ENCODE measurements around the gene PTPRN2. TPM values are rescaled to one million over a fixed set of nuclear protein-coding genes. Genes with fewer than 3 reads are reported as not detected.
"Not testable (repeated sequence)": the region's sequence is repeated elsewhere in the genome, so short reads cannot be mapped to it uniquely, and the experiment has no call there.

PTPRN2 gene
- total and polyA plus RNA-seq, 7 donors, result 0.47 to 0.82 (median 0.51) TPM

DNA sequence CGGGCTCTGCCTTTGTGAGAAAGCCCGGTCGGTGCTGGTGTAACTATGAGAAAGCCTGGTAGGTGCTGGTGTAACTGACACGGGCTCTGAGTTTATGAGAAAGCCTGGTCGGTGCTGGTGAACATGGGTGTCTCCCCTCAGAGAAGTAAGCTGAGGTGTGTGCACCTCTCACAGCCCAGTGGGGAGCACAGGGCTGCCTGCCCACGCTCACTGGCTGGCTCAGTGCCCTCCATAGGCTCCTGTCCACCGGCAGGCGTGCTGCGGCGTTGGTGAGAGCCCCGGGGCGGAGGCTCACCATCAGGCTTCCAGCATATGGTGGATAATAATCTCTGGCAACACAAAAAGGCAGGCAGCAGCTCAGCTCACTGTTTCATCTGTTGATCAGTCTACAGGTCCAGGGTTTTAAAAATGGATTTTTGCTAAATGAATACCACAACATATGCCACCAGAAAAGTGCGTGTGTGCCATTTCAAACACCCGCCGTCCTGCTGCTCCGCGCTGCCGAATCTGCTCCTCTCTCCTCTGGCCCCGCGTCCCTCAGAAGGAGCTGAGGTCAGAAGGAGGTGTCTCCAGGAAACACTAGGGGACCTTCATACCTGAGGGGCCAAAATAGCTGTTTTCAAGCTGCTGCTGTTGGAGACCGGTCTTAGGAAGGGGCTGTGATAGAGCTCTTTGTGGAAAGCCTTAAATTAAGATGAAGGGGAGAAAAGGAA is 885.2 kb downstream of the PTPRN2 start:
- no peak for DNase-seq
- Histone ChIP-seq H3K36me3 (ENCODE audit: insufficient read depth in 1 of 2, low read depth in 1 of 2) (no peaks in the 10 kb centered on the region), H3K9me3 (no peaks in the 10 kb centered on the region), H3K27ac (no peak overlapping the region), H3K4me1 (no peaks in the 10 kb centered on the region), H3K4me3 (no peak overlapping the region), H3K27me3 (ENCODE audit: insufficient read depth in 3 of 3, low read length in 2 of 3) (peaks cover 0 to 19% (median 3%) of the 10 kb centered on the region in 3 donors)
- WGBS, 3 donors, result 70 to 82% (median 75%) methylated on average over 21 of the region's 21 CpGs
- TF ChIP-seq CTCF (IDR thresholded peaks at IDR 0.05), result no peak
- intact Hi-C loops (cut with DNase I), result no loop called here
- no peak for ATAC-seq

DNA sequence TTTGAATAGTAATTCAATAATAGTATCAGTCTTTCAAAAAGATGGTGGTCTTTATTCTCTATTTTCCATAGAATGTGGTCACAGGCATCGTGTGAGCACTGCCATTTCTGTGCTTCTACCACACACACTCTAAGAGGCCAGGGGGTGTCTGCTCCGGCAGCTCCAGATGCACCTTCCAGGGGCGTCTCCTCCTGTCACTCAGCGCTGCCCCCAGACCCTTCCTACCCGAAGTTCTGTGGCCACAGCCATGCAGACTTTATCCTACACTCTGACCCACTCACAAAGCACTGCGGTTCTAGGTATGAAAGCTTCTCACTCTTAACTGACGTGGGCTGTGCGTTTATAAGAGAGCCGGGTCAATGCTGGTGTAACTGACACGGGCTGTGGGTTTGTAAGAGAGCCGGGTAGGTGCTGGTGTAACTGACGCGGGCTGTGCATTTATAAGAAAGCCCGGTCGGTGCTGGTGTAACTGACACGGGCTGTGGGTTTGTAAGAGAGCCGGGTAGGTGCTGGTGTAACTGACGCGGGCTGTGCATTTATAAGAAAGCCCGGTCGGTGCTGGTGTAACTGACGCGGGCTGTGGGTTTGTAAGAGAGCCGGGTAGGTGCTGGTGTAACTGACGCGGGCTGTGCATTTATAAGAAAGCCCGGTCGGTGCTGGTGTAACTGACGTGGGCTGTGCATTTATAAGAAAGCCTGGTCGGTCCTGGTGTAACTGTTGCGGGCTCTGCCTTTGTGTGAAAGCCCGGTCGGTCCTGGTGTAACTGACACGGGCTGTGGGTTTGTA is 886.0 kb downstream of the PTPRN2 start:
- H3K27ac ChIP-seq; H3K36me3 ChIP-seq (ENCODE audit: insufficient read depth in 1 of 2, low read depth in 1 of 2); DNase-seq; intact Hi-C loops (cut with DNase I); H3K9me3 ChIP-seq; ATAC-seq; H3K4me3 ChIP-seq; H3K4me1 ChIP-seq: not testable (repeated sequence)
- WGBS, 3 donors, result 73 to 79% (median 76%) methylated on average over 34 of the region's 34 CpGs
- peaks cover 0 to 19% (median 3%) of the 10 kb centered on the region in 3 donors for H3K27me3 ChIP-seq (ENCODE audit: insufficient read depth in 3 of 3, low read length in 2 of 3)

- Histone ChIP-seq H3K36me3 (ENCODE audit: insufficient read depth in 1 of 2, low read depth in 1 of 2) (no peaks in the 10 kb centered on the region), H3K4me3 (no peak overlapping the region), H3K27me3 (ENCODE audit: insufficient read depth in 3 of 3, low read length in 2 of 3) (peaks cover 0 to 15% (median 3%) of the 10 kb centered on the region in 3 donors), H3K9me3 (no peaks in the 10 kb centered on the region), H3K4me1 (no peaks in the 10 kb centered on the region), H3K27ac (no peak overlapping the region)
- WGBS, 3 donors, result 78 to 79% (median 79%) methylated on average over 19 of the region's 19 CpGs
- DNase-seq (no peak), ATAC-seq (no peak)
- TF ChIP-seq CTCF (IDR thresholded peaks at IDR 0.05), result no peak
- intact Hi-C loops (cut with DNase I), result no loop called here
Measured at GRCh38 chr7:157700231-157701005, 887.2 kb downstream of the PTPRN2 start.

GRCh38 chr7:157699357-157700013 is 888.1 kb downstream of the PTPRN2 start:
- H3K36me3 ChIP-seq (ENCODE audit: insufficient read depth in 1 of 2, low read depth in 1 of 2), result no peaks in the 10 kb centered on the region
- H3K27ac ChIP-seq, result no peak overlapping the region
- H3K4me1 ChIP-seq, result no peaks in the 10 kb centered on the region
- ATAC-seq, result no peak
- WGBS, 3 donors, result 65 to 70% (median 67%) methylated on average over 14 of the region's 14 CpGs
- no peak for DNase-seq
- intact Hi-C loops (cut with DNase I), result no loop called here
- no peak overlapping the region for H3K4me3 ChIP-seq
- no peaks in the 10 kb centered on the region for H3K9me3 ChIP-seq
- TF ChIP-seq CTCF (IDR thresholded peaks at IDR 0.05), result no peak
- peaks cover 0 to 20% (median 3%) of the 10 kb centered on the region in 3 donors for H3K27me3 ChIP-seq (ENCODE audit: insufficient read depth in 3 of 3, low read length in 2 of 3)

- H3K4me3 ChIP-seq; DNase-seq; H3K9me3 ChIP-seq; H3K4me1 ChIP-seq; H3K27ac ChIP-seq; ATAC-seq; intact Hi-C loops (cut with DNase I); H3K36me3 ChIP-seq (ENCODE audit: insufficient read depth in 1 of 2, low read depth in 1 of 2): not testable (repeated sequence)
- peaks cover 0 to 32% (median 11%) of the 10 kb centered on the region in 3 donors for H3K27me3 ChIP-seq (ENCODE audit: insufficient read depth in 3 of 3, low read length in 2 of 3)
- 69 to 83% (median 74%) methylated on average over 3 of the region's 3 CpGs for WGBS, 3 donors
Measured at GRCh38 chr7:157697287-157697686, 890.3 kb downstream of the PTPRN2 start.

- intact Hi-C loops (cut with DNase I); H3K27ac ChIP-seq; H3K4me1 ChIP-seq; DNase-seq; H3K9me3 ChIP-seq; H3K36me3 ChIP-seq (ENCODE audit: insufficient read depth in 1 of 2, low read depth in 1 of 2); ATAC-seq; H3K4me3 ChIP-seq: not testable (repeated sequence)
- peaks cover 0 to 43% (median 16%) of the 10 kb centered on the region in 3 donors for H3K27me3 ChIP-seq (ENCODE audit: insufficient read depth in 3 of 3, low read length in 2 of 3)
- 66 to 94% (median 88%) methylated on average over 2 of the region's 2 CpGs for WGBS, 3 donors
Measured at GRCh38 chr7:157695609-157696008, 892.0 kb downstream of the PTPRN2 start.

Data from psoas muscle (tissue), 8 donors.